H1 (cell line): ENCODE measurements around the gene OSM. TPM values are rescaled to one million over a fixed set of nuclear protein-coding genes. Genes with fewer than 3 reads are reported as not detected.

Experiments used
- RFX5 ChIP-seq: IDR thresholded peaks from 2 replicates; pipeline ENCODE4 v1.6.1; 2011; ENCODE audit warnings: low read depth, low read length, improper control_type of control experiment, borderline replicate concordance
- polyA plus RNA-seq, 7 experiments: library from polyadenylated mRNA; depleted of rRNA in 3 of 7; stranded (reverse) in 5 of 7; unstranded in 2 of 7; fragments of >200 nt in 5 of 7; fragments of 200-250 nt in 2 of 7; gene quantifications; 1 replicate in 5 of 7; 2 replicates in 1 of 7; 4 replicates in 1 of 7; pipeline versions ENCODE4 v1.2.1 to v1.2.3, GENCODE V29; 2011 to 2013; ENCODE audit warnings: missing spikeins in 2 of 7, mixed read lengths in 2 of 7
- total RNA-seq: library from RNA; stranded (reverse); fragmentation: NEBNext Ultra II Directional; extraction: Animal tissue kit (Norgen Biotek cat#: 25700); gene quantifications from 2 replicates; pipeline ENCODE4 v1.2.1, GENCODE V29; 2021

The OSM gene
- total and polyA plus RNA-seq, 2 of the 8 experiments (the other 6 are each of a cell fraction or from before 2014, with no cell fraction given): not detected

GRCh38 chr22:30310881-30311771 is 44.5 kb upstream of the OSM start (continued):
- TF ChIP-seq RFX5: no peak
